ENCODE measurements around the gene OSER1.

The OSER1 gene

DNA sequence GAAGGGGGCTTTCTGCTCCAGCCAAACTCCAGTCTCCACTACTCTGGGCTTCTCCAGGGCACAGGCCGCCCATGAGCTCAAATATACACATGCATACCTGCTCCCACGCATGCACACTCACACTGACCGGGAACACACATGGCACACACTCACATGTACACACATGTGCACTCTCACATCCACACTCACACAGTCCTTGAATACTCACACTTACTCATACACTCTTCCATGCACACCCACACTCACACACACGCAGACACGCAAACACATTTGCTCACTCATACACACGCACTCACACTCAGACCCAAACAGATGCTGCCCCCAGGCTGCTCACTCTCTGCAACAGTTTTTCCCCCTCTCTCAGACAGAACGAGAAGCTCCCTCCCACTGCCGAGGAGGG, 43.5 kb upstream of the OSER1 start:
- no peak overlapping the region for H3K27ac ChIP-seq
- H3K27me3 ChIP-seq (ENCODE audit: insufficient read depth, low read depth) = no peaks in the 10 kb centered on the region
- H3K36me3 ChIP-seq (ENCODE audit: insufficient read depth) = no peaks in the 10 kb centered on the region
- H2AFZ ChIP-seq (ENCODE audit: low read depth) = no peak overlapping the region
- TF ChIP-seq, protein P1, sequence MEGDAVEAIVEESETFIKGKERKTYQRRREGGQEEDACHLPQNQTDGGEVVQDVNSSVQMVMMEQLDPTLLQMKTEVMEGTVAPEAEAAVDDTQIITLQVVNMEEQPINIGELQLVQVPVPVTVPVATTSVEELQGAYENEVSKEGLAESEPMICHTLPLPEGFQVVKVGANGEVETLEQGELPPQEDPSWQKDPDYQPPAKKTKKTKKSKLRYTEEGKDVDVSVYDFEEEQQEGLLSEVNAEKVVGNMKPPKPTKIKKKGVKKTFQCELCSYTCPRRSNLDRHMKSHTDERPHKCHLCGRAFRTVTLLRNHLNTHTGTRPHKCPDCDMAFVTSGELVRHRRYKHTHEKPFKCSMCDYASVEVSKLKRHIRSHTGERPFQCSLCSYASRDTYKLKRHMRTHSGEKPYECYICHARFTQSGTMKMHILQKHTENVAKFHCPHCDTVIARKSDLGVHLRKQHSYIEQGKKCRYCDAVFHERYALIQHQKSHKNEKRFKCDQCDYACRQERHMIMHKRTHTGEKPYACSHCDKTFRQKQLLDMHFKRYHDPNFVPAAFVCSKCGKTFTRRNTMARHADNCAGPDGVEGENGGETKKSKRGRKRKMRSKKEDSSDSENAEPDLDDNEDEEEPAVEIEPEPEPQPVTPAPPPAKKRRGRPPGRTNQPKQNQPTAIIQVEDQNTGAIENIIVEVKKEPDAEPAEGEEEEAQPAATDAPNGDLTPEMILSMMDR (conservative IDR thresholded peaks at IDR 0.05; ENCODE audit: low read depth, low read length) = no peak
- H4K20me1 ChIP-seq (ENCODE audit: insufficient read depth) = no peaks in the 10 kb centered on the region
- H3K4me1 ChIP-seq (ENCODE audit: low read depth, poor library complexity, severe bottlenecking) = no peaks in the 10 kb centered on the region
- no peak overlapping the region for H3K4me3 ChIP-seq (IDR thresholded peaks at IDR 0.05; ENCODE audit: insufficient read depth, low read depth, low read length)
- no peak overlapping the region for H3K9ac ChIP-seq
- no peaks in the 10 kb centered on the region for H3K79me2 ChIP-seq (ENCODE audit: insufficient read depth, low read depth)
- H3K4me2 ChIP-seq = no peak overlapping the region

DNA sequence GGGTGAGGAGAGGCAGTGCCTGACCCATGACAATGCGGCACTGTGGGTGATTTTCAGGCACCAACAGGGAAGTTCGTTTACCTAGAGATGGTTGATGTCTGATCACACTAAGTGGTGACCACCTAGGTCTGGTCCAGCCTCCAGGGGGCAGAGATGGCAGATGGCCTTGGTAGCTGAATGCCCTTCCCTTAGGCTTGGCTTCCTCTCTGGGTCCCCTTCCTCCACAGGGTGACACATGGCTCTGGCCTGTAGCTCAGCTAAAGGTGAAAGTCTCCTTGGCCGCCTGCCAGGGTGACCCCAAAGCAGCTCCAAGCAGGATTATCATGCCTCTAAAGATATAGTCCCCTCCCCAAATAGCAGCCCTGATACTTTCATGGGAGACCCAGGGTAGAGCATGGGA, 43.0 kb upstream of the OSER1 start:
- no peak overlapping the region for H3K27ac ChIP-seq
- no peak overlapping the region for H3K4me3 ChIP-seq (IDR thresholded peaks at IDR 0.05; ENCODE audit: insufficient read depth, low read depth, low read length)
- H3K4me1 ChIP-seq (ENCODE audit: low read depth, poor library complexity, severe bottlenecking) = no peaks in the 10 kb centered on the region
- H3K4me2 ChIP-seq = no peak overlapping the region
- no peaks in the 10 kb centered on the region for H3K36me3 ChIP-seq (ENCODE audit: insufficient read depth)
- TF ChIP-seq, protein P1 (conservative IDR thresholded peaks at IDR 0.05; ENCODE audit: low read depth, low read length) = no peak
- H3K79me2 ChIP-seq (ENCODE audit: insufficient read depth, low read depth) = no peaks in the 10 kb centered on the region
- no peak overlapping the region for H3K9ac ChIP-seq
- no peaks in the 10 kb centered on the region for H3K27me3 ChIP-seq (ENCODE audit: insufficient read depth, low read depth)
- H2AFZ ChIP-seq (ENCODE audit: low read depth) = no peak overlapping the region
- no peaks in the 10 kb centered on the region for H4K20me1 ChIP-seq (ENCODE audit: insufficient read depth)

GRCh38 chr20:44251284-44251683, 40.7 kb upstream of the OSER1 start:
- TF ChIP-seq, protein P1 (conservative IDR thresholded peaks at IDR 0.05; ENCODE audit: low read depth, low read length) = no peak
- Histone ChIP-seq H3K36me3 (ENCODE audit: insufficient read depth) (no peaks in the 10 kb centered on the region), H3K4me3 (IDR thresholded peaks at IDR 0.05; ENCODE audit: insufficient read depth, low read depth, low read length) (no peak overlapping the region), H3K4me1 (ENCODE audit: low read depth, poor library complexity, severe bottlenecking) (no peaks in the 10 kb centered on the region), H3K4me2 (no peak overlapping the region), H3K79me2 (ENCODE audit: insufficient read depth, low read depth) (no peaks in the 10 kb centered on the region), H4K20me1 (ENCODE audit: insufficient read depth) (no peaks in the 10 kb centered on the region), H2AFZ (ENCODE audit: low read depth) (no peak overlapping the region), H3K27ac (no peak overlapping the region), H3K27me3 (ENCODE audit: insufficient read depth, low read depth) (no peaks in the 10 kb centered on the region), H3K9ac (no peak overlapping the region)

DNA sequence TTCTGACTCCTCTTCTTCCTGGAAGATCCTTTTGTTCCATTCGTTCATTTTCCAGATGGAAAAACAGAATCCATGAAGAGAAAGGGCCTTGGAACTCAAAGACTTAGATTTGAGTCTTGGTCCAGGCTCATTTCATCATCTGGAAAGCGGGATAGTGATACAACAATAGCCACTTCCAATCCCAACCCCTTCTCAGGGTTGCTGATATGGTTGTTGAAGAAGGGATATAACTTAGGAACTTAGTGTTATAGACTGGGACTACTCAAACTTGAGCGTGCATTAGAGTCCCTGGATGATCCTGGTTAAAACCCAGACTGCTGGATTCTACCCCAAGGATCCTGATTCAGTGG, 37.8 kb upstream of the OSER1 start:
- no peaks in the 10 kb centered on the region for H4K20me1 ChIP-seq (ENCODE audit: insufficient read depth)
- H3K4me2 ChIP-seq = no peak overlapping the region
- no peak overlapping the region for H3K4me3 ChIP-seq (IDR thresholded peaks at IDR 0.05; ENCODE audit: insufficient read depth, low read depth, low read length)
- H2AFZ ChIP-seq (ENCODE audit: low read depth) = no peak overlapping the region
- no peak overlapping the region for H3K27ac ChIP-seq
- TF ChIP-seq, protein P1 (conservative IDR thresholded peaks at IDR 0.05; ENCODE audit: low read depth, low read length) = no peak
- H3K4me1 ChIP-seq (ENCODE audit: low read depth, poor library complexity, severe bottlenecking) = no peaks in the 10 kb centered on the region
- H3K27me3 ChIP-seq (ENCODE audit: insufficient read depth, low read depth) = no peaks in the 10 kb centered on the region
- H3K36me3 ChIP-seq (ENCODE audit: insufficient read depth) = no peaks in the 10 kb centered on the region
- H3K9ac ChIP-seq = no peak overlapping the region
- H3K79me2 ChIP-seq (ENCODE audit: insufficient read depth, low read depth) = no peaks in the 10 kb centered on the region
